HuH-7 (cell line): ENCODE data around the gene LEKR1.
"Not testable (repeated sequence)": the region's sequence is repeated elsewhere in the genome, so short reads cannot be mapped to it uniquely, and the experiment has no call there.

Experiments
- DNase-seq: peaks from one replicate; pipeline ENCODE4 v3.0.0; 2011; ENCODE audit warnings: low spot score

LEKR1 gene

DNA sequence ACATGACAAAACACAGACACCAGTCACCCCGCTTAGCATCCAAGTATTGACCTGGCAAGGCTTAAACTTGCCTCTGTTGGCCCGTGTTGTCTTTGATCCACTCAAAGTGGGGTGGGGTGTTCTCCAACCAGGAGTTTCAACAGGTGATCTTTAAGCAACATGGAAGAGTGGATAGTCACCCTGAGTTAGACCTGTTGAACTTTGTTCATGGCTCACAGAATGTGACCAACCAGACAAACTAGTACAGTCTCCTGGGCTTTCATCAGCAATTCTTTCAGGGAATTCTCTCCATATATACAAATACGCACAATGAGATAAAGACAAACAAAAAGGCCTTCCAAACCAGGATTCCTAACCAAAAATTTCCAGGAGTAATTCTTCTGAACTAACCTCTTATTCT is 11.9 kb downstream of the LEKR1 start:
- no peak for DNase-seq

DNA sequence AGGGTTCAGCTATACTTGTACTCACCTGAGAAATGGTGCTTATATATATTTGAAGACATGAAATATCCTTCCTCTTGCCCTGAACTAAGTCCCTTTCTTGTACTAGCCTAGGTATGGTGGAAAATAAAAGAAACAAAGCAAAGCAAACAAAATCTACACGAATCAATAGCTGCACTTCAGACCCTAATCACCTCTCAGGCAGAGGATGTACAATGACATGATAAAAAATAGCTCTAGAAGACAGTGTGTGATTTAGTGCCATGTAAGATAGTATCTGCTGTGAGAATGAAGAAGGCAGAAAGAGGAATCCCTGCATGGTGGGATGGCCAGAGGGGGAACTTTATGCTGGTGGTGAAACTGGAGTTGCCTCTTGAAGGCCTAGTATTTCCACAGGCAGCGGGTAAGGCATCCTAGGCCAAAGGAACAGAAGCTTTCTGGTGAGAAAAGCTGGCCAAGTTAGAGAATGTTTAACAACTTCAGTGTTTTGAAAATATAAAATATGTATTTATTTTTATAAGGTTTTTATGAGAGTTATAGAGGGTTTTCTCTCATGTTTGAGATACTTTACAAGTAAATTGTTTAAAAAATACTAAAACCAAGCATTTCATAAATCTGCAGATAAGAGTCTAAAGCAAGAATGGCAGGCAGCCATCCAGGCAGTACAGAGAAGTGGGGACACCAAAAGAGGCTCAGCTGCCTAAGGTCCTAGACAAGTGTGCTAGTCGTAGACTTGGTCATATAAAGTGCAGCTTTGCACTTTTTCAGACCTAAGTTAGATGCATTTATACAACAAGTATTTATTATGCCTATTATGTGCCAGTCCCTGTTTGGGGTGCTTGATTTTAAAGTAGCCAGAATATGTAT is 14.9 kb downstream of the LEKR1 start:
- no peak for DNase-seq

DNA sequence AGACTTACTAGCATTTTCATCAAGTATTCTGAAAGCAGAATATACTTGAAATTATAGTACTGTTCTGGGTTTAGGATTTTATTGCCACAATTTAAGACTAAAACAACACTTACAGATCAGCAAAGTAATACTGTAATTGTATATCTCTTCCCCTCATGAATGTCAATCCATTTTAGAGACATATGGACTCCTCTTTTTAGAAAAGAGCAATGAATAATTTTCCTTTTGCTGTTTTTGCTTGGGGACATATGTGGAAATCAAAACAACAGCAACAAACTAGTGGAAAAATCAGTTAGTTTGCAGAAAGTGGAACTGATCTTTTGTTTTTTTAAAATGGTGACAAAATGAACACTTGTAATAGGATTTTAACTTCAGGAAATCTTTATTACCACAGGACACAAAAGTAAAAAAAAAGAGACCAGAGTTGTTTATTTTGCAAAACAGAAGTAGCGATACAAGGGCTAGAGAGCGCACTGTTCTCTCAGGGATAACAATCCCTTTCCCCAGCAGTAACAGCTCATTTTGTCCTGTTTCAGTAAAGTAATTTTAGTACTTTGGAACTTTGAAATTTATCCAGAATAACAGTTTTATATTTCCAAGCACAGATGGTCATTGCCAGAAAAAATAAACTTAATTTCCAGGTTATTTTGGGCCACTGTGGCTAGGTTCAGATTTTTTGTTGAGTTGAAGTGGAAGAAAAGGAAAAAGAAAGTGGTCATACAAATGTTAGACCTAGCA is 17.1 kb downstream of the LEKR1 start:
- DNase-seq = no peak

DNA sequence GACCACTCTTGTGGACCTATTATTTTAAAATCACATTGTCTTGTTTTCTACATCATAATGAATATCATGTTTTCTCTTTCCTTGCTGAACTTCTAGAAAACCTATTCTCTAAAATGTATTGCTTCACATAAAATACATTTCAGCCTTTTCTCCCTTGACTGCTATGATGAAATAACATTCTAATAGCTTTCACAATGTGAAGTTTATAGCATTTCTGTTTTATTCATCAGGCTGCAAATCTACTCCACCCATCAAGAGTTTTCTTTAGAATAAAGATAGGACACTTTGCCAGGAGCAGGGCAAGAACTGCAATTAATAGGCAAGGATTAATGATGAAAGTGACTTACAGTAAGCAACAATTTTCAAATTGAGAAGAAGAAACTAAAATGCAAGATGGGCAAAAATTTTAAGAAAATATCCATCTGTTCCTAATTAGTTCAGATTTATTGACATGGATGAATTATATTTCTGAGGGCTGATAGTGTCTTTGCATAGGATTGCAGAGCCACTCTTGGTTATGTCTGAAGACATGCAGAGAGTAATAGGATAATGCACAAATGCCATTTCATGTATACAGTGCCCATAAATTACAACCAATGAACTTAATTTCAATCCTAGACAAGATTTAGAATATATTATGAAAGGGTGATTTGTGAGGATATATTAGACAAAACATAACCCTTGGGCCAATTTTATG is 21.7 kb downstream of the LEKR1 start:
- DNase-seq = no peak

DNA sequence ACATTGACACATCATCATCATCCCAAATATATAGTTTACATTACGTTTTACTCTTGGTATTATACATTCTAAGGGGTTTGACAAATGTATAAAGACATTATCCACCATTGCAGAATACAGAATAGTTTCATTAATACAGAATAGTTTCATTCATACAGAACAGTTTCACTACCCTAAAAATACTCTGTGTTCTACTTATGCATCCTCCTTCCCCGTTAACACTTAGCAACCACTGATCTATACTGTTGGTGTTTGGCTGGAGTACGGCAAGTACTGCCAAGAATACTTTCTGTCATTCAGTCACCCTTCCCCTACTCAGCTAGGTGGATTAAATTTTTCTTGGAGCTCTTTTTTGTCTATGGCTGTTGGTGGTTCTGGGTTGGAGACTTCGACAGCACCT is 33.4 kb downstream of the LEKR1 start:
- DNase-seq = no peak

DNA sequence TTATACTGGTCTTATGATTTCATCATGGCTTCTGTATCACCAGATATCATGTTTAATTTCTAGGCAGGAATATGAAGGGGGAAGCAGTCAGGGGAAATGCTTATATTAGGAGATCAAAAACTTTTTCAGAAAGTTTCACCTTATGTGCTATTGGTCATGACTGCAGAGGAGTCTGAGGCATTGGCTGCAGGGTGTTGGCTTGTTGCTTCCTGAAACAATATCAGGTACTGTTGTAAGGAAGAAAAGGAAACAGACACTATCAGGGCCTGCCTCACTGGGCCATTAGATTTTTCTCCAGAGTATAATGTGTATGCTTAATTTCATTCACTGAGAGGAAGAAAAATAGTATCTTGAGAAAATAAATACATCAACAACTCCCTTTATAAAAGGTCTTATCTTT is 34.7 kb downstream of the LEKR1 start:
- no peak for DNase-seq

DNA sequence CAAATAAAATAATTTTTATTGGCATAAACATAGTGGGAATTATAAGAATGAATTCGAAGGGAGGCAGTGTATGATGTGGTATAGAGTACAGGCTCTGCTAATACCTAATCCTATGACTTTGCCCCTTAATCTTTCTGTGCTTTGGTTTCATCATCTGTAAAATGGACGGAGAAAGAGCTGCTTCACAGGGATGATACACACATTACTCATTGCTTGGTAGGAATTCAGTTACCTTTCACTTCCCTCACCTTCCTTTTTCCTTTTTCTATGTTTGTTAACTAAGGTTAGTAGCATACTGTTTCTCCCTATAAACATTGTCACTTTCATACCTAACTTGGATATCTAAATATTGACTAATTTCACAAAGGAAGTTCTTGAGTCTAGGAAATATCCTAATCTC is 36.2 kb downstream of the LEKR1 start:
- DNase-seq = no peak

DNA sequence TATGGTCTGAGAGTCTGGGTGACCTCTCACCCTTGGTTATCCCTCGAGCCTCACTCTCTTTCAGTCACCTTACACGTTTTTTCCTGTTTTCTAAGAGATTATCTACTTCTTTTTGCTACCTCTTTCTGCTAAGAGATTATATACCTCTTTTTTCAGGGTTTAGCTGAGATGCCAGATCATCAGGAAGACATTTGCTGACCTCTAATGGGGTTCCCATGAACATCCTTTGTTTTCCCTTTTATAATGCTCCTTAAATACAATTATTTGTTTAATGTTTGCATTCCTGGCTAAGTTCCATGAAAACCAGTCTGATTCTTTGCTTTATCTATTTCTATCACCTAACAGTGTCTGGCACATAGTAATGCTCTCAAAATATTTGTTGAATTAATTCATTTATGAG is 39.6 kb downstream of the LEKR1 start:
- no peak for DNase-seq

DNA sequence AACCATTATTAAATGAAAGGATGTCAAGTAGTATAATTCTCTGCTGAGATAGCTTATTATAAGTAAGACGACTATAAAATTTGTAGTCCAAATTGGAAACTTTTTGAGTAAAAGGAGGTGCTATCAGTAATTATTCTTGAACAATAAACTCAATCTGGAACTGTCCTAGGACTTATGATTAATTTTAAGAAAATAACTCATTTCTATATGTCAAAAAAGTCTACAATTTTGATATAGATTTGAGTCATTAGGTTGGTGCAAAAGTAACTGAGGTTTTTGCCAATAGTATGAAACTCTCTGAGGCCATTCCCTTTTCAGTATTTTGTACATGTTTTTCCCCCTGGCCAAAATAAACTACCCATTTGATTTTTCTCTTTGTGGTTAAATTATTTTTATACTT is 41.0 kb downstream of the LEKR1 start:
- DNase-seq = no peak

DNA sequence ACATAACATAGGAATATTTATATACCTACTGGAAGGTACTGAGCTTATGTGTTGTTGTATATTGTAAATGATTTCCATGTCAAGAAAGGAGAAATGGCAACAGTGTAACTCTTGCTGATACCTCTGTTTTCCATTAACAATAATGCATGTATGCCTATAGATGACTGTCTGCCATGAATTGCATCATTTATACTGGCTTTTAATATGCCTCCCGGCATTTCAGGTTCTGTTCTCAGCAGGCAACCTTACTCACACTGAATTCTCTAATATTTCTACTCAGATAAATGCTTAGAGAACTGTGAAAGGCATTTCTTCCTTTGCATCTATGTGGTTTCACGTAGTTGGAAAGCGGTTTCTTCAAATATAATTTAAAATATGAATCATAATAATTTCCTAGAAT is 41.8 kb downstream of the LEKR1 start:
- no peak for DNase-seq

DNA sequence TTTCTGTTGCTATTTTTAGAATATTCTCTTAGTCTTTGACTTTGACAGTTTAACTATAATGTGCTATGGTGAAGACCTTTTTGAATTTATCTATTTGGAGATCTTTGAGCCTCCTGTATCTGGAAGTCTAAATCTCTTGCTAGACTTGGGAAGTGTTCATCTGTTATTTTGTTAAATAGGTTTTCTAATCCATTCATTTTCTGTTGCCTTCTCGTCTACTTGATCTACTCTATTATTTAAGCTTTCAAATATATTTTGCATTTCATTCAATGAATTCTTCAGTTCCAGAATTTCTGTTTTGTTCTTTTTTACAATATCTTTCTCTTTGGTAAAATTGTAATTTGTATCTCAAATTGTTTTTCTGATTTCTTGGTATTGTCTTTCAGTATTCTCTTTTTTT is 47.8 kb downstream of the LEKR1 start:
- no peak for DNase-seq

DNA sequence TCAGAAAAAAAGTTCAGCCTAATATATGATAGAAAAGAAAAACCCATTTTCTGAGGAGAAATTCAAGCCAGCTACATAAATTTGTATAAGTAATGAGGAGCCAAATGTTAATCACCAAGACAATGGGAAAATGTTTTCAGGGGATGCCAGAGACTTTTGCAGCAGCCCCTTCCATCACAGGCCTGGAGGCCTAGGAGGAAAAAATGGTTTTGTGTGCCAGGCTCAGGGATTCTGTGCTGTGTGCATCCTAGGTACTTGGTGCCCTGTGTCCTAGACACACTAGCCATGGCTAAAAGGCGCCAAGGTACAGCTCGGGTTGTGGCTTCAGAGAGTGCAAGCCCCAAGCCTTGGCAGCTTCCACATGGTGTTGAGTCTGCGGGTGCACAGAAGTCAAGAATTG is 53.3 kb downstream of the LEKR1 start:
- not testable (repeated sequence) for DNase-seq

DNA sequence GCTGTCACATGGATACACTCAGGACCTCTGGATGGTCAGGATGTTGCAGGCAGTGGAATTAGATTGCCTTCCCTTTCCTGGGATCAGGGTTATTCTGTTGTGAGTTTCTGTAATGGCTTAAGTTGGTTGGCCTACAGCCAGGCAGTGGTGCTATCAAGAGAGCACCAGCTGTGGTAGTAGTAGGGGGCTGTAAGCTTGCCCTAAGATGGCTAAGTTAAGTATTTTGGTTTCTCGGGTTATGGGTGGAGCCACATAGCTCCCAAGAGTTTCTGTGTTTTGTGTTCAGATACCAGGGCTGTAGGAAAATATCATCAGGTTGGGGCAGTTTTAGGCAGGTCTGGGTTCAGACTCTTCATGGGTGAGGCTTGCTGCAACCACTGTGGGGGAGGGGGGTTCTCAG is 59.6 kb downstream of the LEKR1 start:
- DNase-seq = no peak

DNA sequence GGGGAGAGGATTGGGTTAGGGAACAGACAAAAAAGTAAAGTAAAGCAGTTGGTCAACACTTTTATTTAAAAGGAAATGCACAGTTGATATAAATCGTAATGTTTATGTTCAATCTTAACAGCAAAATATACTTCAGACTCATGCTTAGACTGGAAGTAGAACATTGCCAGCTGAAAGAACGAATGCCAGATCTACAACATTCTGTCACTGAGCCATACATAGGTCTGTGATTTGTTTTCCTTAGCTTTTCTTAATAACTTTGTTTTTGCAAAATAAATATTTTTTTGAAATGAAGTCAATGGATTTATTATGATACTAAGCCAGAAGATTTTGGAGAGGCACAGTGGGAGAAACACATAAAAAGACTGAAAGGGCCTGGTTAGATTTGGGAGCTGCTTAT is 62.0 kb downstream of the LEKR1 start:
- no peak for DNase-seq

DNA sequence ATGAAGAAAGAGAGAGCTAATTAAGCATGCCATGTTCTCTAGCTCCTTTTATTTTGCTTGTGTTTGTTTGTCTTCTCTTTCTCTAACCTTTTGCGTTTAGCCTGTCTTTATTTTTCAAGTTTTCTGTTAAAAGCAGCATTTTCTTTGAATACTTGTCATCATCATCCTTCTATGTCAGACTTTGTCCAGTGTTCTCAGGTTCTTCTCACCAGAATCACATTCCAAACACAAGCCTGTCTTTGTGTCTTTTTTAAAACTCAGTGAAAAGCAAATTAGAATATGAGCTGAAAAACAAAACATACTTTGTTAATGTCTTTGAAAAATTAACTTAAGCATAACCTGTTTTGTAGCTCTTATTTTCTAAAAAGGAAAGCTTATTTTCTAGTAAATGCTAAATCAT is 62.4 kb downstream of the LEKR1 start:
- no peak for DNase-seq

DNA sequence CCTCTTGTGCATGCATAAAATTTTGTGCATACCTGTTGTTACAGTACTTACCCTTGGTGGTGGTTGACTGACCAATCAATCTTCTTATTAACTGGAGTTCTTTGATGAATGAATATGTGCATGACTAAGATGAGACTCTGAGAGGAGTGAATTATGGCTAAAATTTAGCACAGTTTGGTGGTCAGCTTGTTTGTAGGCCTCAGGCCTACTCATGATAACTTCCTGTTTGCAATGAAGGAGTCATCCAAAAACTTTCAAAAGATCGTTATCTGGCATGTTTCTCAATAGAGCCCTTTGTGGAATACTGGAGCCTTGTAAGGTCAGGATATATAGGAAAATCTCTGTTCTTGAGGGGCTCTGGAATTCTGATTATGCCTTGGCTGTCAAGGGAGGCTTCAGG is 66.5 kb downstream of the LEKR1 start:
- no peak for DNase-seq

DNA sequence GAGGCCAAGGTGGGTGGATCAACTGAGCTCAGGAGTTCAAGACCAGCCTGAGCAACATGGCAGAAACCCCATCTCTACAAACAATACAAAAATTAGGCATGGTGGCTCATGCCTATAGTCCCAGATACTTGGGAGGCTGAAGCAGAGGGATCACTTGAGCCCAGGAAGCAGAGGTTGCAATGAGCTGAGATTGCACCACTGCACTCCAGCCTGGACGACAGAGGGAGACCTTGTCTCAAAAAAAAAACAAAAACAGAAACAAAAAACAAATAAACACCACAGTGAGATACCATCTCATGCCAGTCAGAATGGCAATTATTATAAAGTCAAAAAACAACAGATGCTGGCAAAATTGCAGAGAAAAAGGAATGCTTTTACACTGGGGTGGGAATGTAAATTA is 69.2 kb downstream of the LEKR1 start:
- not testable (repeated sequence) for DNase-seq

DNA sequence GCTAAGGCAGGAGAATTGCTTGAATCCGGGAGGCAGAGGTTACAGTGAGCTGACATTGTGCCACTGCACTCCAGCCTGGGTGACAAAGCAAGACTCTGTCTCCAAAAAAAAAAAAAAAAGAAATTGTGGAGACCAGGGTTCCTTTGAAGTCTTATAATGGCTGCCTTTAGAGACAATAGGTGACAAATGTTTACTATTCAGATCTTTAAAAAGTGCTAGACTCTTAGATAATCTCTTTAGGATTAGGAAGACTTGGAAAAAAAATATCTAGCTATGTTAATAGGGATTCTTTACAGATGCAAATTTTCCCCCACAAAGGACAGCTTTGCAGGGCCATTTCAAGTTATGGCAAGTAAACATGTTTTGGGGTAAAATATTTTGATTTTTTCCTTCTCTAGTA is 71.7 kb downstream of the LEKR1 start:
- not testable (repeated sequence) for DNase-seq

DNA sequence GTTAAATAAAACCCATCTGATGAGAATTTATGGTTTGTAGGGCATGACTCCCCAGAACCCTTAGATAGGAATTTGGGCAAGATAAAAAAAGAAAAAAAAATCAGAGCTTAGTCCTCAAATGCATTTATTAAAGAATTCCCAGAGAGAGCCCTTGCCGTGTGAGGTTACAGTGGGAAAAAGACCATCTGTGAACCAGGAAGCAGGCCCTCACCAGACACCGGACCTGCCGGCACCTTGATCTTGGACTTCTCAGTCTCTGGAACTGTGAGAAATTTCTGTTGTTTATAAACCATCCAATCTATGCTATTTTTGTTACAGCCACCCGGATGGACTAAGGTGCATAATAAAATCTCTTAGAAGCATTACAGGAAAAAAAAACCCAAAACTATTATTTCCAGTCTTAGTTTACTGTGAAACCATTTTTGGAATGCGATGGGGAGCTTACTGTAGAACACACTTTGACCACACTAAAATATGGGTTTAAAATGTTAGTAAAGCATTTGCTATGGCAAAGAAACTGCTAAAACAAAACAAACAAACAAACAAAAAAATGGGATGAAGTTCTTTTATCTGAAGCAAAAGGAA is 72.2 kb downstream of the LEKR1 start:
- DNase-seq = no peak

DNA sequence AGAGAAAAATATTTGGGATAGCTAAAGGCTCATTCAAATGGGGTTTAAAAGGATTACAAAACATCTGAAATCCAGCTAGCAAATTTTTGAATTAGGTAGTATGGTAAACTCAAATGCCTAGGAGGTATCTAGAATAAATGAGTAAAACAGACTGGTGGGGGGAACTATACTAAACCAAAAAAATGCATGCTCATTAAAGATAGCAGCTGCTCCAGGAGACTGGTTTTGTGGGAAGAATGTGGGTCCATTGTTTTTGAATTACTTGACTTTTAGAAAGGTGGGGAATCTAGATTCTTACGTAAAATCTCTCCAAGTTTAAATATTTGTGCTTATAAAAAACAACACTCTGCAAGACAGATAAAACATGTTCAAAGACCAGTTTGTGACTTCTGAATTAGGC is 73.8 kb downstream of the LEKR1 start:
- no peak for DNase-seq

DNA sequence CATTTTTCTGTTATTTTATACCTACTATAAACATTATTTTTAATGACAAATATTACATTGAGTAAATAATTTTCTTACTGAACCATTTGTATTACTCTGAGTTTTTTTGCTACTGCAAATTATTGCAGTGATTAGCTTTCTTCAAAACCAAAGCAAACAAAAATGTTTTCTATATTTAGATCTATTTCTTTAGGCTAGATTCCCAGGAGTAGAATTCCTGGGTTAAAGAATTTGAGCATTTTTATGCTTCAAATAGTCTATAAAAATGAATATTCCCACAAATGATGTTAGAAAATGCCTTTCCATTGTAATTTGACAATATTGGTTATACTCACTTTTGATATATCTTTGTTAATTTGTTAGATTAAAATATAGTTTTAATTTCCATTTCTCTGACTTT is 76.8 kb downstream of the LEKR1 start:
- DNase-seq = no peak

DNA sequence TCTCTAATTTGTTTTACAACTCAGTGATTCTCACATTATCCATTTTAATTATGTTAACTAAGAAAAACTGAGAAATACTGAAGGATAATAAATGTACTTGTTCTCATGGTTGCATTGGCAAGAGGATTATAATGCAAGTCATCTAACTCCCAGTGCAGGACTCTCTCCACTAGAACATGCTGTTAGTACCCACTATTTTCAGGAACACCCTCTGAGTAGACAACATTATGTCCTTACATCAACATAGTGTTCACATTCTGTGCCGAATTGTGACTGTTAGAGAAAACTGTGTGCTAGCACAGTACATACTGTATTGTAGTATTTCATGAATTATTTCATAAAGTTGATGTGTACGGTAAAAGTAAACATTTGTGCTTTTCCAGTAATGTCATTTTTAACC is 80.1 kb downstream of the LEKR1 start:
- no peak for DNase-seq

DNA sequence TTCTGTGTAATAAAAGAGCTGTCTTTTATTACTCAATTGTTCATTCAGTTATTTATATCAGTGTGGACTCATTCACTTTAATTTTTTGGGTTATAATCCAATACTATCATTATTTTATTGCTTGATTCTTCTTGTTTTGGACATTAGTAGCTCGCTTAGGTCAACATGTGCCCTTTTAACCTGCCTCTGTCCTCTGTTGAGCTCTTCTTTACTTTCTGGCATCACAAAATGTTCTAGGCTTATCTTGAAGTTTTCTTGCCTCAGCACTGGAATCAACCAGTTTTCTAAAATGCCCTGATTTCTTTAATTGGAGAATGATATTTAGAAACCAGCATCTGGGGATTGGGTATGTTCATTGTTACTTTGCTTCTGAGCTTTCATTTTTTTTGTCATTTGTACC is 82.2 kb downstream of the LEKR1 start:
- DNase-seq = no peak
